Stimulated activated CD8-positive, alpha-beta memory T cell treated with anti-CD3 and anti-CD28 coated beads, Interleukin-2, amount 100 ng/mL, for 1 hour (primary cell): ENCODE results near the gene GREB1.

Source experiments
- DNase-seq, 2 donors: peaks; one replicate each; pipeline ENCODE4 v3.0.0-alpha.2; 2020; ENCODE audit warnings: low read depth in 2 of 2

Gene GREB1

GRCh38 chr2:11611251-11611650, 77.4 kb downstream of the GREB1 start:
- DNase-seq = no peak

- DNase-seq = no peak
Measured at GRCh38 chr2:11612553-11613215, 78.8 kb downstream of the GREB1 start.

- DNase-seq = no peak
Measured at GRCh38 chr2:11613297-11613696, 79.5 kb downstream of the GREB1 start.

- DNase-seq = no peak
Measured at GRCh38 chr2:11615209-11615608, 81.4 kb downstream of the GREB1 start.

GRCh38 chr2:11616097-11616687, 82.3 kb downstream of the GREB1 start:
- DNase-seq = no peak

GRCh38 chr2:11616851-11617415, 83.1 kb downstream of the GREB1 start:
- no peak for DNase-seq

- DNase-seq = no peak
Measured at GRCh38 chr2:11617527-11617926, 83.7 kb downstream of the GREB1 start.

GRCh38 chr2:11617984-11618707, 84.3 kb downstream of the GREB1 start:
- DNase-seq = no peak

GRCh38 chr2:11618708-11619062, 84.8 kb downstream of the GREB1 start:
- no peak for DNase-seq

GRCh38 chr2:11621410-11621809, 87.6 kb downstream of the GREB1 start:
- no peak for DNase-seq

- no peak for DNase-seq
Measured at GRCh38 chr2:11622611-11623010, 88.8 kb downstream of the GREB1 start.

- DNase-seq = no peak
Measured at GRCh38 chr2:11624893-11625292, 91.0 kb downstream of the GREB1 start.

- DNase-seq = no peak
Measured at GRCh38 chr2:11625671-11626070, 91.8 kb downstream of the GREB1 start.

GRCh38 chr2:11628675-11629074, 94.8 kb downstream of the GREB1 start:
- DNase-seq = no peak

GRCh38 chr2:11629215-11629614, 95.4 kb downstream of the GREB1 start:
- DNase-seq = no peak

GRCh38 chr2:11629851-11630250, 96.0 kb downstream of the GREB1 start:
- DNase-seq = no peak

GRCh38 chr2:11630855-11631254, 97.0 kb downstream of the GREB1 start:
- no peak for DNase-seq

GRCh38 chr2:11631462-11631861, 97.6 kb downstream of the GREB1 start:
- no peak for DNase-seq

GRCh38 chr2:11633923-11634478, 100.2 kb downstream of the GREB1 start:
- no peak for DNase-seq

GRCh38 chr2:11634584-11634983, 100.7 kb downstream of the GREB1 start:
- no peak for DNase-seq

- no peak for DNase-seq
Measured at GRCh38 chr2:11635141-11635540, 101.3 kb downstream of the GREB1 start.

- no peak for DNase-seq
Measured at GRCh38 chr2:11636593-11637295, 102.9 kb downstream of the GREB1 start.
